ENCODE results near the gene IL1R1.

DNA sequence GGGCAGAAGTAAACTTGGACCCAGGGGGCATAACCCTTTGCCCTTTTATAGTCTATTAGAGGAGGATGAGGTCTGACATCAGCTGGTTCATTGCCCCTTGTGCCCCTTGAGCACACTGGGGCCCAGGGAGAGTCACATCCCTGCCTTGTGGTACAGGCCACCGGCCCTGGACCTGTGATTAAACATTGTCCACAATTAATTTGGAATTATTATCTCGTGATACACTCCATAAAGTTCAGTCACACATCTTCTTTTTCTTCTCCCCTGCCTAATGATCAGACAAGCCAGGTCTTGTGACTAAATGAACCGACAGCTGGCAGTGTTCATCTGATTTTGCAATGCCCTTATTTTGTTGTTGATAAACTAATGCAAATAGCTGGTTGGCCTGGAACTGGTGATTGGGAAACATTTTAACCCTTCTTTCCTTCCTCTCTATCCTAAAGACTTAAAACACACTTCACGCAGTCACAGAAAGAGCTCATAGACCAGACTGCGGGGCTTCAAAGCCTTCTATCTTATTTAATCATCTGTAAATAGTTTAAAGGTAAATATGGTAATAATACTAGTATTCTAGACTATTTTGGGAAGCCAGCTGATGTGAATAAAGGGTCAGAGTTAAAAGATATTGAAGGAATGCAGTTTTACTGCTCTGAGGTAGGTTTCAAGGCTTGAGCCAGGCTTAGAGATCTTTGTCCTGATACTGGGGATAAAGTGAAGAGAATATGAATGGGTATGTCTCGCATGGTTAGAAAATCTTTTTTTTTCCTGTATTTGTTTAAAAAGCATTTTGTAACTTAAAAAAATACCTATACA, 13.4 kb downstream of the IL1R1 start:
- TF ChIP-seq, protein P1, sequence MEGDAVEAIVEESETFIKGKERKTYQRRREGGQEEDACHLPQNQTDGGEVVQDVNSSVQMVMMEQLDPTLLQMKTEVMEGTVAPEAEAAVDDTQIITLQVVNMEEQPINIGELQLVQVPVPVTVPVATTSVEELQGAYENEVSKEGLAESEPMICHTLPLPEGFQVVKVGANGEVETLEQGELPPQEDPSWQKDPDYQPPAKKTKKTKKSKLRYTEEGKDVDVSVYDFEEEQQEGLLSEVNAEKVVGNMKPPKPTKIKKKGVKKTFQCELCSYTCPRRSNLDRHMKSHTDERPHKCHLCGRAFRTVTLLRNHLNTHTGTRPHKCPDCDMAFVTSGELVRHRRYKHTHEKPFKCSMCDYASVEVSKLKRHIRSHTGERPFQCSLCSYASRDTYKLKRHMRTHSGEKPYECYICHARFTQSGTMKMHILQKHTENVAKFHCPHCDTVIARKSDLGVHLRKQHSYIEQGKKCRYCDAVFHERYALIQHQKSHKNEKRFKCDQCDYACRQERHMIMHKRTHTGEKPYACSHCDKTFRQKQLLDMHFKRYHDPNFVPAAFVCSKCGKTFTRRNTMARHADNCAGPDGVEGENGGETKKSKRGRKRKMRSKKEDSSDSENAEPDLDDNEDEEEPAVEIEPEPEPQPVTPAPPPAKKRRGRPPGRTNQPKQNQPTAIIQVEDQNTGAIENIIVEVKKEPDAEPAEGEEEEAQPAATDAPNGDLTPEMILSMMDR (IDR thresholded peaks at IDR 0.05), result no peak
- no peak for TF ChIP-seq POLR2A (IDR thresholded peaks at IDR 0.05)
